H7 (cell line): ENCODE data around the gene MEGF10. TPM values are rescaled to one million over a fixed set of nuclear protein-coding genes. Genes with fewer than 3 reads are reported as not detected.

ENCODE experiments used
- DNase-seq: peaks from one replicate; pipeline ENCODE4 v3.0.0; 2012
- H3K27me3 ChIP-seq: 2 replicates; pipeline ENCODE4 v1.6.0; 2011; ENCODE audit warnings: mild to moderate bottlenecking, low read length; ENCODE audit not compliant: control insufficient read depth, insufficient read depth
- H3K36me3 ChIP-seq: replicated peaks from 2 replicates; pipeline ENCODE4 v1.5.1; 2011; ENCODE audit warnings: low read length; ENCODE audit not compliant: control insufficient read depth, insufficient read depth
- H3K4me3 ChIP-seq: 2 replicates; pipeline ENCODE4 v1.5.1; 2011; ENCODE audit warnings: low read depth, mild to moderate bottlenecking, control low read depth, low read length, moderate library complexity; ENCODE audit not compliant: insufficient read depth
- total RNA-seq: library from RNA; depleted of rRNA; stranded (reverse); fragments of >200 nt; shearing (Covaris generic); gene quantifications from 2 replicates; pipeline ENCODE4 v1.2.3, GENCODE V29; 2014

Gene MEGF10
- total RNA-seq, 1 experiment from 2014 or later = 18.6 TPM

DNA sequence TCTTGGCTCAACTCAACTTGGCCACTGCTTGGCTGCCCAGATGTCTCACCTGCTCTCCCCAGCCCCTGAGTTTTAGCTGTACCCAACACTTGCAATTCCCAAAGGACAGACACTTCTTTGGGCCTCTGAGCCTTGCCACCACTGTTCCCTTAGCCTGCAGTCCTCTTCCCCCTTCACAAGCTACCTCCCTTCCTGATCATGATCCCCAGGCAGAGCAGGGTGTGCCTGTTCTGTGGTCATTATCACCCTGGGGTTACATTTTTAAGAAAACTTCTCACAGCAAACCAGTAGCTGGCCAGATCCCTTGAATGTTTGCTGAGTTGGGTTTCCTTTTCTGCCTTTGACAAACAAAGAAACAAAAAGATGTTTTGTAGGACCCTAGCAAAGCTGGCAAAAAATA lies 139.3 kb downstream of the MEGF10 start:
- Histone ChIP-seq H3K36me3 (0 out of 2 replicates have a peak, but pooled peaks cover 2% of the 10 kb centered on the region), H3K4me3 (no peak overlapping the region), H3K27me3 (no peaks in the 10 kb centered on the region)
- no peak for DNase-seq

- DNase-seq = no peak
- no peak overlapping the region for H3K4me3 ChIP-seq
- H3K36me3 ChIP-seq = no peaks in the 10 kb centered on the region
- H3K27me3 ChIP-seq = no peaks in the 10 kb centered on the region
Measured at GRCh38 chr5:127430627-127431026, 140.0 kb downstream of the MEGF10 start.

GRCh38 chr5:127431977-127432585 lies 141.5 kb downstream of the MEGF10 start:
- Histone ChIP-seq H3K4me3 (no peak overlapping the region), H3K36me3 (no peaks in the 10 kb centered on the region), H3K27me3 (no peaks in the 10 kb centered on the region)
- no peak for DNase-seq

DNA sequence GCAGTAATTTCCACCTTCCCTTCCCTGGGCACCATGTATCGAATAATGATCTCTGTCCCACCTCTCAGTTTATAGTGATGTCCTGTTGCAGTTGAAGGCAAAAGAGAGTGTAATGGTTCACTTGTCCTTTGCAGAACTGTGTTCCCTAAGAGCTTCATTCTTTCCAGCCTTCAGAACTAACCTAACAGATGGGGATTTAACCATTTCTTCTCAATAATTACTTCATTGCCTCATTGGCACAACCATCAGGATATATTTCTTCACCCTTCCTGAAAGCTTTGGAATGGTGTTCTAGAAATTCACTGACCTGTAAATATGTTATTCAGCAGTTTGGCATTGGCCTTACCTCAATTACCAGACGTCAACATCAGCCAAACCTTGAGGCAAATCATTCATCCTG lies 142.9 kb downstream of the MEGF10 start:
- Histone ChIP-seq H3K27me3 (no peaks in the 10 kb centered on the region), H3K36me3 (no peaks in the 10 kb centered on the region), H3K4me3 (no peak overlapping the region)
- DNase-seq = no peak

GRCh38 chr5:127434588-127434987 lies 144.0 kb downstream of the MEGF10 start:
- no peak overlapping the region for H3K4me3 ChIP-seq
- no peaks in the 10 kb centered on the region for H3K36me3 ChIP-seq
- no peak for DNase-seq
- no peaks in the 10 kb centered on the region for H3K27me3 ChIP-seq

DNA sequence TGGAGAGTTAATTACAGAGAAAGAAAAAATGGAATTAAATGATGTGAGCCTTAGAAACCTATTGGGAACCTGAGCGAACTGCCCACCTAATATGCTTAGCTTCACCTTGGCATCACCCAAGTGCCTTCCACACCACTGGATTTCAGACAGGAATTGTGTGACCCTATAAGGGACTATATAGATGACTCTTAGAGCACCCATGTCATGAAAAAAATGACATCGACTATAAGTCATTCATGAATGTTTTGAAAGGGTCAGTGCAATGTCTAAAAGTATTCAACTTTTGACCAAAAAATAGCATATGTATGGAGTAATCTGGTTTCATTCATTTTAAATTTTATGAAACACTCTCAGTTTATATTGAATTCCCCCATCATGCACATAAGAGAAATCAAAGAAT lies 145.2 kb downstream of the MEGF10 start:
- Histone ChIP-seq H3K27me3 (no peaks in the 10 kb centered on the region), H3K4me3 (no peak overlapping the region), H3K36me3 (no peaks in the 10 kb centered on the region)
- no peak for DNase-seq

DNA sequence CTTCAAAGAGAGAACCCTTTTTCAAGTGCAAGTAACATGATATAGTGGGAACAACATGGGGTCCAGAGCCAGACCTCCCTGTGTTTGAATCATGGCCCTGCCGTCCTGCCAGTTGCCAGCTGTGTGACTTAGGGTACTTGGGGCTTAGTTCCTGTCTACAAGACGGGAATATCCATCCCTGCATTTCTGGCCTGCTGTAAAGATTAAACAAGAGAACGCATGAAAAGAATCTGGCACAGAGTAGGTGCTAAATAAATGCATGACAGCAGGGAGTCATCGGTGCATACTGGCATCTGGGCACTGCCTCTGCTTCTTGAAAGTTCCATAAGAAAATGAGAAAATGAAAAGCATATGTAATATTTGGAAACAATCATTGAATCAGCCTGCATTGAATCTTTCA lies 149.0 kb downstream of the MEGF10 start:
- Histone ChIP-seq H3K4me3 (no peak overlapping the region), H3K36me3 (no peaks in the 10 kb centered on the region), H3K27me3 (no peaks in the 10 kb centered on the region)
- no peak for DNase-seq

- Histone ChIP-seq H3K36me3 (no peaks in the 10 kb centered on the region), H3K4me3 (no peak overlapping the region), H3K27me3 (no peaks in the 10 kb centered on the region)
- no peak for DNase-seq
Measured at GRCh38 chr5:127440831-127441230, 150.2 kb downstream of the MEGF10 start.

DNA sequence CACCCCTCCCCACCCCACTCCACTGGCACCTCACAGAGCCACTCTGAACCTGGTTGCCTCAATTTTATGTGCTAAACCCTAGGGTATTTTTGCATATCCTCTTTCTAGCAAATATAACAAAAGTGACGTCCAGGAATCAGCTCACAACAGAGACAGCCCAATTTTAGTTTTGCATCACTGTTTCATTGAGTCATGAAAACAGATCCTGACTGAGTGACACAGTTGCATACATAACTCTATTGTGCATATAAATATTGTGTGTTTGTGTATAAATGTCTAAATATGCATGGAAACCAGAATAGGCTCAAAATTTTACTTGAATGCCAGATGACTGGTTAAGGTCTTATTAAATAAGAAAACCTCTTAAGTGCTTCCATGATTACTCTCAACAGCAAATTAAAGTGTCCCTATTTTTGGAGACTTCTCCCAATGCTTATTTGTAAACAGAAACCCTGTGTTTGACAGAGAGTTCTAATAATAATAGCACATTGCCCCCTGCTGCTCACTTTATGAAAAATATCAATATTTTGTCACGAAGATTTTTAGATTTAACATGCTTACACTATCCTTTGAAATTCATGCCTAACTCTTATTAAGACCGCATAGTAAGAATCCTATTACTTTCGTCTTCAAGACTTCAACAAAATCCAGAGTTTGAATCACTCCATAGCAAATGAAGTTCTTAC lies 151.3 kb downstream of the MEGF10 start:
- Histone ChIP-seq H3K27me3 (no peaks in the 10 kb centered on the region), H3K4me3 (no peak overlapping the region), H3K36me3 (no peaks in the 10 kb centered on the region)
- no peak for DNase-seq

DNA sequence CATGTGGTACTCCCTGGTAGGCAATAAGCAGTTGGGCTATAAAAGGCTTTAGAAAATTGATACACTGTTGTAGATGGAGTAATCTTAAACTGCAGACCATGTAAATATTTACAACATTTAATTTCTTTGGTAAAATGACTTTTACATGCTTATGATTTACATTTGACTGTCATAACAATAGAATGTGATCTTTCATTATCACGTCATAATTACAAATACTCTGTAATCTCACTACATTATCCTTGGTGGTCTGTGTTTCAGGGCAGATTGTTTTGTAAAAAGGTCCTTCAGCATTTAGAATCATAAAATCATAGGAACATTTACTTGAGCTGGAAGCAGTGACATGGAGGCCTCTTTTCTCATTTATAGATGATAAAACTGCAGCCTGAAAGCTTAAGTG lies 153.6 kb downstream of the MEGF10 start:
- Histone ChIP-seq H3K27me3 (no peaks in the 10 kb centered on the region), H3K4me3 (no peak overlapping the region), H3K36me3 (peaks cover 3% of the 10 kb centered on the region)
- DNase-seq = no peak

GRCh38 chr5:127445328-127445727 lies 154.7 kb downstream of the MEGF10 start:
- no peak for DNase-seq

DNA sequence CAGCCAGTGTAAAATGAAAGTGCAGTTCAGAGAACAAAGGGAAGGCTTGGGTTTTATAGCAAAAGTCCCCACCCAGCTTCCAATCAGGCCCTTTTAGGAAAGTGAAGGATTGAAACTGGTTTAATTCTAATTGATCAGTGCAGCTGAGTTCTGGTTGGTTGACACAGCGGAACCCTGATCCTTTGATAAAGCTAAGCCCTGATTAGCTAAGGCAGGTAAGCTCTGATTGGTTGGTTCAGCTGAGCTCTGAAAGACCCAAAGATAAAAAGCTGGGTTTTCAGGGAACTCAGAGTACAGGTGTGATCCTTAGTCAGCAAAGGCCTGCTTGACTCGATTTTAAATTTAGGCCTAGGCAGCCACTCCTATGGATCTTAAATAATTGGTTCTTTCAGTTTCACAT lies 156.0 kb downstream of the MEGF10 start:
- no peaks in the 10 kb centered on the region for H3K27me3 ChIP-seq
- H3K4me3 ChIP-seq = no peak overlapping the region
- H3K36me3 ChIP-seq = peaks cover 4% of the 10 kb centered on the region
- no peak for DNase-seq

More at GRCh38 chr5:127445328-127445727, 154.7 kb downstream of the MEGF10 start:
- Histone ChIP-seq H3K4me3 (no peak overlapping the region), H3K27me3 (no peaks in the 10 kb centered on the region), H3K36me3 (peaks cover 3% of the 10 kb centered on the region)

GRCh38 chr5:127447827-127448226 lies 157.2 kb downstream of the MEGF10 start:
- no peak for DNase-seq
- peaks cover 4% of the 10 kb centered on the region for H3K36me3 ChIP-seq
- H3K27me3 ChIP-seq = no peaks in the 10 kb centered on the region
- H3K4me3 ChIP-seq = no peak overlapping the region

- Histone ChIP-seq H3K36me3 (peaks cover 4% of the 10 kb centered on the region), H3K27me3 (no peaks in the 10 kb centered on the region), H3K4me3 (no peak overlapping the region)
- no peak for DNase-seq
Measured at GRCh38 chr5:127450046-127450445, 159.4 kb downstream of the MEGF10 start.

DNA sequence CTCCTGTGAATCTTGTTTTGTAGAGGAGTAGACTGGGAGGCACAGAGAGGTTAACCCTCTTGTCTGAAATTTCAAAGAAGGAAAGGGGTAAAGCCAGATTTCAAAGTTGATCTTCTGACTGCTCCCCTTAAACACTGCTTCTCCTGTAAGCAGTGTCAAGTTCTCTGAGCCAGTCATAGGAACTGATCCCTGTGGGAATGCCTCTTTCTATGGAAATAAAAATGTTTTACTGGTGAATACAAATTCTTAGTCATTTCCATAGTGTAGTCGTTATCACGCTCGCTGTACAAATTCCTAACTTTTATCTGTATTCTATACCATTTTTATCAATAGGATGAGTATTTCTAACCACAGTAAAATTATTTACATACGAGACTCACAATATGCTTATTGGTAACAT lies 160.5 kb downstream of the MEGF10 start:
- H3K4me3 ChIP-seq = no peak overlapping the region
- no peak for DNase-seq
- H3K36me3 ChIP-seq = peaks cover 4% of the 10 kb centered on the region
- no peaks in the 10 kb centered on the region for H3K27me3 ChIP-seq
